PC-3 (cell line): Measurements from ENCODE around the gene RNF4.

Experiments
- EZH2 ChIP-seq: fragments of 300-600 bp; sonication (generic); IDR thresholded peaks from one replicate; pipeline ENCODE4 v1.6.1; 2017; ENCODE audit warnings: antibody characterized with exemption, mild to moderate bottlenecking, low read length; ENCODE audit not compliant: unreplicated experiment
- TF ChIP-seq, protein P1 (sequence below): fragments of 300-600 bp; sonication (generic); conservative IDR thresholded peaks from 2 replicates; pipeline ENCODE4 v1.5.1; 2017; ENCODE audit warnings: antibody characterized with exemption, low read depth, mild to moderate bottlenecking, low read length

DNA sequence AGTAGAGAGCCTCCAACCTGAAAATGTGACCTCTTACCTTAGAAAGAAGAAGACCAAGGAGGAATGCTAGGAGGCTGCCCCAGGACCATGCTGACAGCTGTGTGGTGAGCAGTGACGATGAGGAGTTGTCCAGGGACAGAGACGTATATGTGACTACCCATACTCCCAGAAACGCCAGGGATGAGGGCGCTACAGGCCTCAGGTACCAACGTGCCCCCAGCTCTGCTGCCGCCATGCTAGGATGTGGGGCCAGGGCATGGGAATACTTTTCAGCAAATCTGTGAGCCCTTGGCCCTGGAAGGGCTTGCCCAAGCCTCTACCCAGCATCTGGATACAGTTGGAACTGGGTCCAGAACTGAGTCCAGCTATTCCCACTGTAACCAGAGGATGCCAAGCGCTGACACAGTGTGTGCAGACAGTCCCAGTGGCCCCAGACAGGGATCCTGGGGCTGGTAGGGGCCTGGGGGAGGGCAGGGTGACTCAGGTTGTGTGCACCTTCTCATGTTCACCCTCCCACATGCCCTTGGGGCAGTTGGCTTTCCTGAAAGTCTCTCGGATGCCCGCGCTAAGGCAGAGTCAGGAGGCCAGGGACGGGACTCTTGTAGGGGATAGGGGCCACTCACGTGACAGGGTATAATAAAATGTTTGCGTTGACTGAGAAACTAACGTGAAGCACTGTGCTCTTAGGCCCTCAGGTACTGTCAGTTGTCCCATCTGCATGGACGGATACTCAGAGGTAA, 43.7 kb downstream of the RNF4 start:
- TF ChIP-seq, protein P1, sequence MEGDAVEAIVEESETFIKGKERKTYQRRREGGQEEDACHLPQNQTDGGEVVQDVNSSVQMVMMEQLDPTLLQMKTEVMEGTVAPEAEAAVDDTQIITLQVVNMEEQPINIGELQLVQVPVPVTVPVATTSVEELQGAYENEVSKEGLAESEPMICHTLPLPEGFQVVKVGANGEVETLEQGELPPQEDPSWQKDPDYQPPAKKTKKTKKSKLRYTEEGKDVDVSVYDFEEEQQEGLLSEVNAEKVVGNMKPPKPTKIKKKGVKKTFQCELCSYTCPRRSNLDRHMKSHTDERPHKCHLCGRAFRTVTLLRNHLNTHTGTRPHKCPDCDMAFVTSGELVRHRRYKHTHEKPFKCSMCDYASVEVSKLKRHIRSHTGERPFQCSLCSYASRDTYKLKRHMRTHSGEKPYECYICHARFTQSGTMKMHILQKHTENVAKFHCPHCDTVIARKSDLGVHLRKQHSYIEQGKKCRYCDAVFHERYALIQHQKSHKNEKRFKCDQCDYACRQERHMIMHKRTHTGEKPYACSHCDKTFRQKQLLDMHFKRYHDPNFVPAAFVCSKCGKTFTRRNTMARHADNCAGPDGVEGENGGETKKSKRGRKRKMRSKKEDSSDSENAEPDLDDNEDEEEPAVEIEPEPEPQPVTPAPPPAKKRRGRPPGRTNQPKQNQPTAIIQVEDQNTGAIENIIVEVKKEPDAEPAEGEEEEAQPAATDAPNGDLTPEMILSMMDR = no peak
- no peak for TF ChIP-seq EZH2
